K562 (cell line): ENCODE results near the gene PEX7. TPM values are rescaled to one million over a fixed set of nuclear protein-coding genes. Genes with fewer than 3 reads are reported as not detected.
A peak's percentile ranks its signal among the peaks of the same experiment; 100 is the strongest.

ENCODE experiments used
- ESRRA ChIP-seq: fragments of 450-650 bp; IDR thresholded peaks from 2 replicates; pipeline ENCODE4 v1.6.1; 2014; ENCODE audit warnings: low read depth, mild to moderate bottlenecking, moderate library complexity, borderline replicate concordance
- FOXO4 ChIP-seq: fragments of 450-650 bp; formaldehyde crosslinking; IDR thresholded peaks from 2 replicates; pipeline ENCODE4 v1.4.0; 2020; ENCODE audit warnings: mild to moderate bottlenecking, moderate library complexity
- HDAC6 ChIP-seq: IDR thresholded peaks from 2 replicates; pipeline ENCODE4 v1.6.1; 2012; ENCODE audit warnings: low read depth, mild to moderate bottlenecking, control low read depth, inconsistent platforms, low read length, moderate library complexity
- RB1 ChIP-seq: fragments of 450-650 bp; IDR thresholded peaks from 2 replicates; pipeline ENCODE4 v1.6.1; 2017; ENCODE audit warnings: low read depth, mild to moderate bottlenecking
- REST ChIP-seq, 2 experiments: fragments of 450-650 bp; formaldehyde crosslinking in 1 of 2; IDR thresholded peaks; 2 replicates each; pipeline versions ENCODE4 v1.4.0 to v1.6.1; 2014 to 2020; ENCODE audit warnings: mild to moderate bottlenecking in 2 of 2, borderline replicate concordance in 1 of 2, low read depth in 1 of 2
- SMAD4 ChIP-seq: fragments of 250-450 bp; sonication (Bioruptor Pico); conservative IDR thresholded peaks from 2 replicates; pipeline ENCODE4 v1.8.0; 2021; ENCODE audit warnings: inconsistent platforms, mild to moderate bottlenecking, moderate library complexity
- ZNF253 ChIP-seq: fragments of 250-450 bp; sonication (Bioruptor Pico); conservative IDR thresholded peaks from 2 replicates; pipeline ENCODE4 v1.6.1; 2021; ENCODE audit warnings: mild to moderate bottlenecking
- ZNF518B ChIP-seq: fragments of 250-450 bp; sonication (Bioruptor Pico); IDR thresholded peaks from 2 replicates; pipeline ENCODE4 v1.5.0; 2021; ENCODE audit warnings: mild to moderate bottlenecking, moderate library complexity
- polyA plus RNA-seq, 8 experiments: library from polyadenylated mRNA; depleted of rRNA in 4 of 8; stranded (reverse) in 5 of 8; unstranded in 3 of 8; fragments of >200 nt; fragmentation: Nextera tagmentation in 2 of 8; fragmentation: Illumina TruSeq in 1 of 8; extraction: Ambion mirVana in 2 of 8; extraction: Trizol in 1 of 8; gene quantifications; 2 replicates each; pipeline versions ENCODE4 v1.2.1 to v1.2.3, GENCODE V29; 2011 to 2014; ENCODE audit warnings: inconsistent platforms in 1 of 8, missing spikeins in 1 of 8
- total RNA-seq, 7 experiments: library from RNA; depleted of rRNA in 6 of 7; stranded (reverse); fragments of >200 nt in 6 of 7; fragmentation: Illumina TruSeq in 2 of 7; extraction: Trizol in 2 of 7; gene quantifications; 2 replicates each; pipeline versions ENCODE4 v1.2.1 to v1.2.3, GENCODE V29; 2011 to 2021; ENCODE audit warnings: low replicate concordance in 1 of 7
- TF ChIP-seq, protein P1 (sequence below): sonication (generic); formaldehyde crosslinking; IDR thresholded peaks from 2 replicates; pipeline ENCODE4 v1.8.1; 2023; ENCODE audit warnings: mild to moderate bottlenecking, missing genetic modification reagents

PEX7 gene
- total and polyA plus RNA-seq, 9 of the 15 experiments (the other 6 are each of a cell fraction or from before 2014, with no cell fraction given) = 1.6 to 12.9 (median 9.1) TPM

DNA sequence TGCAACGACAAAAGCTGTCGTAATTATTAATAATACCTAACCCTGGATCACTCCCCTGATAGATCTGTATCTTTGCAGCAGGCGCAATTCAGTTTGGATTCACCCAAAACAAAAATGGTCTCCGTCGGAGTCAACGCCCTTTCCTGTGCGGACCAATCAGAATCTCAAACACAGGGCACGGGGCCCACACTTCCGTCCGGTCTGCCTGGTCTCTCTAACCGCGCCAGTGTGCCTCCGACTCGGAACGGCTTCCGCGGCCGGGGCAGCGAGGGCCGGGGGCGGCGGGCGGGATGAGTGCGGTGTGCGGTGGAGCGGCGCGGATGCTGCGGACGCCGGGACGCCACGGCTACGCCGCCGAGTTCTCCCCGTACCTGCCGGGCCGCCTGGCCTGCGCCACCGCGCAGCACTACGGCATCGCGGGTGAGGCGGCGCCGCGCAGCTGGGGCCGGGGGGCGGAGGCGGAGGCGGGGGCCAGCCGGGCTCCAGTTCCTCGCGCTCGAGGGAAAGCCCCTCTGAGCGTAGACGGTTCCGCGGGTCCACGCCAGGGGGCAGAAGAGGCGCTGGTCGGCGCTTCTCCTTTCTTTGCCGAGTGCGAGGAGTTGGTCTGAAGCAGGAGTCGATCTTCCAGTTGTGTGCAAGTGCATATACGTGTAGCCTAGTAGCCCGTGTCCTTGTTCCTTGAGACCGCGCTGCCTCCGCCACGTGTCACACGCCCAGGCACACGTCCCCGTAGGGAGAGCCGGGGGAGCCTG is at the start of gene PEX7 (continued):
- TF ChIP-seq, protein P1, sequence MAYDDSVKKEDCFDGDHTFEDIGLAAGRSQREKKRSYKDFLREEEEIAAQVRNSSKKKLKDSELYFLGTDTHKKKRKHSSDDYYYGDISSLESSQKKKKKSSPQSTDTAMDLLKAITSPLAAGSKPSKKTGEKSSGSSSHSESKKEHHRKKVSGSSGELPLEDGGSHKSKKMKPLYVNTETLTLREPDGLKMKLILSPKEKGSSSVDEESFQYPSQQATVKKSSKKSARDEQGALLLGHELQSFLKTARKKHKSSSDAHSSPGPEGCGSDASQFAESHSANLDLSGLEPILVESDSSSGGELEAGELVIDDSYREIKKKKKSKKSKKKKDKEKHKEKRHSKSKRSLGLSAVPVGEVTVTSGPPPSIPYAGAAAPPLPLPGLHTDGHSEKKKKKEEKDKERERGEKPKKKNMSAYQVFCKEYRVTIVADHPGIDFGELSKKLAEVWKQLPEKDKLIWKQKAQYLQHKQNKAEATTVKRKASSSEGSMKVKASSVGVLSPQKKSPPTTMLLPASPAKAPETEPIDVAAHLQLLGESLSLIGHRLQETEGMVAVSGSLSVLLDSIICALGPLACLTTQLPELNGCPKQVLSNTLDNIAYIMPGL (CRISPR knock-in tag) = no peak; the same call in 1 of the 2 replicates
- no peak for TF ChIP-seq ZNF253 (CRISPR knock-in tag)
- TF ChIP-seq FOXO4 (CRISPR knock-in tag) = no peak
- no peak for TF ChIP-seq ZNF518B (CRISPR knock-in tag)
- TF ChIP-seq REST (IDR thresholded peaks at IDR 0.05; ENCODE audit: borderline replicate concordance) = peak; percentile 76
- TF ChIP-seq REST (CRISPR knock-in tag; IDR thresholded peaks at IDR 0.05; ENCODE audit: low read depth) = 0 out of 2 replicates have a peak, but pooled peaks have one; percentile 3
- no peak; the same call in 1 of the 2 replicates for TF ChIP-seq ESRRA
- no peak for TF ChIP-seq HDAC6
- TF ChIP-seq RB1 = peak; percentile 86
- TF ChIP-seq SMAD4 = peak; percentile 39; the same call in 1 of the 2 replicates
